DOHH2 (cell line): ENCODE data around the gene KRTCAP2.

Source experiments
- EZH2phosphoT487 ChIP-seq: fragments of 200-600 bp; sonication (generic); IDR thresholded peaks from 2 replicates; pipeline ENCODE4 v1.6.1; 2017; ENCODE audit warnings: borderline replicate concordance, mild to moderate bottlenecking, antibody characterized with exemption, low read length, moderate library complexity, mixed read lengths
- TF ChIP-seq, protein P1 (sequence below): fragments of 200-600 bp; sonication (generic); IDR thresholded peaks from one replicate; pipeline ENCODE4 v1.5.1; 2014; ENCODE audit warnings: antibody characterized with exemption, mild to moderate bottlenecking, low read depth, low read length; ENCODE audit not compliant: poor library complexity, severe bottlenecking

DNA sequence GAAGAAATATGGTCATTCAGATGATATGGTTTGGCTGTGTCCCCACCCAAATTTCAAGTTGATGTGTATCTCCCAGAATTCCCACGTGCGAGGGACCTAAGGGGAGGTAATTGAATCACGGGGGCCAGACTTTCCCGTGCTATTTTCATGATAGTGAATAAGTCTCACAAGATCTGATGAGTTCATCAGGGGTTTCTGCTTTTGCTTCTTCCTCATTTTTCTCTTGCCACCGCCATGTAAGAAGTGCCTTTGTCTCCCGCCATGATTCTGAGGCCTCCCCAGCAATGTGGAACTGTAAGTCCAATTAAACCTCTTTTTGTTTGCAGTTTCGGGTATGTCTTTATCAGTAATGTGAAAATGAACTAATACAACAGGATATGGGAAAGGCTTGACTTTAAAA, 31.4 kb downstream of the KRTCAP2 start:
- TF ChIP-seq, protein P1, sequence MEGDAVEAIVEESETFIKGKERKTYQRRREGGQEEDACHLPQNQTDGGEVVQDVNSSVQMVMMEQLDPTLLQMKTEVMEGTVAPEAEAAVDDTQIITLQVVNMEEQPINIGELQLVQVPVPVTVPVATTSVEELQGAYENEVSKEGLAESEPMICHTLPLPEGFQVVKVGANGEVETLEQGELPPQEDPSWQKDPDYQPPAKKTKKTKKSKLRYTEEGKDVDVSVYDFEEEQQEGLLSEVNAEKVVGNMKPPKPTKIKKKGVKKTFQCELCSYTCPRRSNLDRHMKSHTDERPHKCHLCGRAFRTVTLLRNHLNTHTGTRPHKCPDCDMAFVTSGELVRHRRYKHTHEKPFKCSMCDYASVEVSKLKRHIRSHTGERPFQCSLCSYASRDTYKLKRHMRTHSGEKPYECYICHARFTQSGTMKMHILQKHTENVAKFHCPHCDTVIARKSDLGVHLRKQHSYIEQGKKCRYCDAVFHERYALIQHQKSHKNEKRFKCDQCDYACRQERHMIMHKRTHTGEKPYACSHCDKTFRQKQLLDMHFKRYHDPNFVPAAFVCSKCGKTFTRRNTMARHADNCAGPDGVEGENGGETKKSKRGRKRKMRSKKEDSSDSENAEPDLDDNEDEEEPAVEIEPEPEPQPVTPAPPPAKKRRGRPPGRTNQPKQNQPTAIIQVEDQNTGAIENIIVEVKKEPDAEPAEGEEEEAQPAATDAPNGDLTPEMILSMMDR = no peak
- TF ChIP-seq EZH2phosphoT487 = no peak
